OCI-LY7 (cell line): Measurements from ENCODE around the gene FAM111B. TPM values are rescaled to one million over a fixed set of nuclear protein-coding genes. Genes with fewer than 3 reads are reported as not detected.

ENCODE experiments used
- BruUV-seq: library from RNA; stranded (reverse); fragments of 400-500 nt; replicated peaks from 2 replicates; lab custom pipeline; 2021; lab: Mats Ljungman, UMichigan
- CTCF ChIA-PET: fragments of 300-600 bp; sonication (Branson Sonifier 250); formaldehyde crosslinking; loops from one replicate; lab custom pipeline; 2022; ENCODE audit warnings: antibody characterized with exemption; ENCODE audit not compliant: unreplicated experiment; lab: Charles Lee
- POLR2A ChIA-PET: fragments of 300-600 bp; sonication (Branson Sonifier 250); formaldehyde crosslinking; loops from one replicate; lab custom pipeline; 2022; ENCODE audit warnings: antibody characterized with exemption; lab: Charles Lee
- DNase-seq: peaks from one replicate; pipeline ENCODE4 v3.0.0-alpha.2; 2015; ENCODE audit warnings: low spot score
- H2AFZ ChIP-seq: fragments of 200-600 bp; sonication (generic), shearing (Covaris generic); 2 replicates; pipeline ENCODE4 v1.6.1; 2014; ENCODE audit warnings: mild to moderate bottlenecking, antibody characterized with exemption, low read length, moderate library complexity
- H3K27ac ChIP-seq: fragments of 200-600 bp; sonication (generic); 2 replicates; pipeline ENCODE4 v1.5.1; 2014; ENCODE audit warnings: mixed run types, low read depth, mild to moderate bottlenecking, moderate library complexity, low read length, inconsistent platforms; ENCODE audit not compliant: poor library complexity, severe bottlenecking
- H3K36me3 ChIP-seq: fragments of 200-600 bp; sonication (generic); 2 replicates; pipeline ENCODE4 v1.6.1; 2014; ENCODE audit warnings: mild to moderate bottlenecking, antibody characterized with exemption, low read length, moderate library complexity, mixed read lengths; ENCODE audit not compliant: insufficient read depth
- H3K4me1 ChIP-seq: fragments of 200-600 bp; sonication (generic); 2 replicates; pipeline ENCODE4 v1.5.1; 2014; ENCODE audit warnings: mild to moderate bottlenecking, low read length; ENCODE audit not compliant: insufficient read depth, poor library complexity, severe bottlenecking
- H3K4me2 ChIP-seq: fragments of 200-600 bp; sonication (generic); 2 replicates; pipeline ENCODE4 v1.6.1; 2014; ENCODE audit warnings: mild to moderate bottlenecking, low read length
- H3K4me3 ChIP-seq: fragments of 200-600 bp; sonication (generic); 2 replicates; pipeline ENCODE4 v1.5.1; 2014; ENCODE audit warnings: mild to moderate bottlenecking, low read depth, low read length; ENCODE audit not compliant: poor library complexity, severe bottlenecking
- H3K79me2 ChIP-seq: fragments of 200-600 bp; sonication (generic); 2 replicates; pipeline ENCODE4 v1.6.1; 2016; ENCODE audit warnings: low read depth, mild to moderate bottlenecking, low read length, moderate library complexity, mixed read lengths; ENCODE audit not compliant: insufficient read depth
- H3K9me2 ChIP-seq: fragments of 200-600 bp; sonication (generic); 2 replicates; pipeline ENCODE4 v1.6.1; 2016; ENCODE audit warnings: mild to moderate bottlenecking, low read length, mixed read lengths; ENCODE audit not compliant: insufficient read depth
- H3K9me3 ChIP-seq: fragments of 200-600 bp; sonication (generic); 2 replicates; pipeline ENCODE4 v1.6.1; 2014; ENCODE audit warnings: mild to moderate bottlenecking, mixed run types, low read length, mixed read lengths
- H4K20me1 ChIP-seq: fragments of 200-600 bp; sonication (generic); 2 replicates; pipeline ENCODE4 v1.6.1; 2014; ENCODE audit warnings: mild to moderate bottlenecking, antibody characterized with exemption, low read length, moderate library complexity, mixed read lengths; ENCODE audit not compliant: insufficient read depth
- EZH2phosphoT487 ChIP-seq: fragments of 200-600 bp; sonication (generic); IDR thresholded peaks from 2 replicates; pipeline ENCODE4 v1.6.1; 2018; ENCODE audit warnings: low read depth, borderline replicate concordance, mild to moderate bottlenecking, mixed run types, antibody characterized with exemption, low read length, moderate library complexity, mixed read lengths
- intact Hi-C: fragments of 100-400 bp; cut with micrococcal nuclease; formaldehyde crosslinking; loops from one replicate; pipeline ENCODE4 v1.10.0; 2022; ENCODE audit not compliant: unreplicated experiment
- total RNA-seq, 2 experiments: library from RNA; depleted of rRNA in 1 of 2; stranded (reverse); fragments of >200 nt in 1 of 2; shearing (Covaris generic) in 1 of 2; gene quantifications; 2 replicates each; pipeline ENCODE4 v1.2.3, GENCODE V29; 2014 to 2022
- TF ChIP-seq, protein P1 (sequence below): fragments of 200-600 bp; sonication (generic); conservative IDR thresholded peaks from 2 replicates; pipeline ENCODE4 v1.5.1; 2014; ENCODE audit warnings: mild to moderate bottlenecking, antibody characterized with exemption, low read length, moderate library complexity, mixed read lengths

The FAM111B gene
- total RNA-seq, 2 experiments from 2014 or later: 37.6 to 38.1 TPM

DNA sequence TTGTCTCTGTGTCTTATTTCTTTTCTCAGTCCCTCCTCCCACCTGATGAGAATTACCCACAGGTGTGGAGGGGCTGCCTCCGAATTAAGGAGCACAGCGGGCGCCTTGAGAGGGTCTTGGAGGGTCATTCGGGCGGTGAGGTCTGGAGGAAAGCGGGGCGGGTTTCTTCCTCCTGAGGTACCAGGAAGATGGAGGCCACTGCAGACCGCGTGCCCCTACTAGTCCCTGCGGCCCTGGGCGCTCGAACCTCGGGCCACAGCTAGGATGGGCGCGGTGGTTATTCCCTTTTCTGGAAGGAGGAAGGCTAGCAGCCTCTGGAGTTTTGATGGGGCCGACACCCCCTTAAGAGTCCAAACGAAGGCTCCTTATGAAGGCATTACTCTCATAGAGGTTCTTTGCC is 30.2 kb downstream of the FAM111B start:
- H3K9me2 ChIP-seq: no peaks in the 10 kb centered on the region
- peaks cover 7% of the 10 kb centered on the region for H3K4me1 ChIP-seq
- H3K27ac ChIP-seq: no peak overlapping the region
- H3K4me2 ChIP-seq: no peak overlapping the region
- no peak overlapping the region for H2AFZ ChIP-seq
- intact Hi-C loops: loop anchor here (2.0 to 10.0 kb wide), 4 partner anchors 34 to 485 kb away; no protein-coding TSS in a partner anchor
- H3K9me3 ChIP-seq: peaks cover 22% of the 10 kb centered on the region
- no peaks in the 10 kb centered on the region for H4K20me1 ChIP-seq
- peaks cover 32% of the 10 kb centered on the region for H3K36me3 ChIP-seq
- no peak for TF ChIP-seq EZH2phosphoT487
- TF ChIP-seq, protein P1, sequence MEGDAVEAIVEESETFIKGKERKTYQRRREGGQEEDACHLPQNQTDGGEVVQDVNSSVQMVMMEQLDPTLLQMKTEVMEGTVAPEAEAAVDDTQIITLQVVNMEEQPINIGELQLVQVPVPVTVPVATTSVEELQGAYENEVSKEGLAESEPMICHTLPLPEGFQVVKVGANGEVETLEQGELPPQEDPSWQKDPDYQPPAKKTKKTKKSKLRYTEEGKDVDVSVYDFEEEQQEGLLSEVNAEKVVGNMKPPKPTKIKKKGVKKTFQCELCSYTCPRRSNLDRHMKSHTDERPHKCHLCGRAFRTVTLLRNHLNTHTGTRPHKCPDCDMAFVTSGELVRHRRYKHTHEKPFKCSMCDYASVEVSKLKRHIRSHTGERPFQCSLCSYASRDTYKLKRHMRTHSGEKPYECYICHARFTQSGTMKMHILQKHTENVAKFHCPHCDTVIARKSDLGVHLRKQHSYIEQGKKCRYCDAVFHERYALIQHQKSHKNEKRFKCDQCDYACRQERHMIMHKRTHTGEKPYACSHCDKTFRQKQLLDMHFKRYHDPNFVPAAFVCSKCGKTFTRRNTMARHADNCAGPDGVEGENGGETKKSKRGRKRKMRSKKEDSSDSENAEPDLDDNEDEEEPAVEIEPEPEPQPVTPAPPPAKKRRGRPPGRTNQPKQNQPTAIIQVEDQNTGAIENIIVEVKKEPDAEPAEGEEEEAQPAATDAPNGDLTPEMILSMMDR: no peak
- peaks cover 6% of the 10 kb centered on the region; the same call in 1 of the 2 replicates for H3K79me2 ChIP-seq
- no TSS peak for BruUV-seq
- ChIA-PET CTCF (no interaction called here), POLR2A (no interaction called here)
- no peak overlapping the region for H3K4me3 ChIP-seq
- no peak for DNase-seq

DNA sequence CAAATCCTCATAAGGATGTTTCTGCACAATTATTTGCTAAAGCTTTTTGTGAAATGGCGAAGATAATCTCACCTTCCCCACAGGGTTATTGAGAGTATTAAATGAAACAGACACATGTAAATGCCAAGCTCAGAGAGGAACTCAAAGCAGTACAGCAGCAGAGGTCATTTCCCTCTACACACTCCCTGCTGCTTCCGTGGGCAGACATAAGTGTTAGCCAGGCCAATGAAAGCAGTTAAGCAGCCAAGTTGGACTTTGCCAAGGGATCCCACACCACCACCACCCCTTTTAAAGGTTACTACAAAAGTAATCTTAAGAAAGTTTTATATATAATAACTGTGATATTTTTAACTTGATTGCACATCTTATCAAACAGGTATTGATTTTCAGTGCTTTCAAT is 31.6 kb downstream of the FAM111B start:
- H3K4me3 ChIP-seq: no peak overlapping the region
- no peak for TF ChIP-seq EZH2phosphoT487
- TF ChIP-seq, protein P1: no peak
- ChIA-PET POLR2A (no interaction called here), CTCF (no interaction called here)
- intact Hi-C loops: loop anchor here (5.0 to 10.0 kb wide), 3 partner anchors 214 to 486 kb away; no protein-coding TSS in a partner anchor
- no peak overlapping the region for H3K27ac ChIP-seq
- H3K4me1 ChIP-seq: peaks cover 13% of the 10 kb centered on the region
- H4K20me1 ChIP-seq: no peaks in the 10 kb centered on the region
- no TSS peak for BruUV-seq
- H3K9me2 ChIP-seq: no peaks in the 10 kb centered on the region
- no peak overlapping the region for H2AFZ ChIP-seq
- H3K9me3 ChIP-seq: peaks cover 7% of the 10 kb centered on the region
- H3K79me2 ChIP-seq: peaks cover 6% of the 10 kb centered on the region; the same call in 1 of the 2 replicates
- no peak for DNase-seq
- H3K4me2 ChIP-seq: no peak overlapping the region
- H3K36me3 ChIP-seq: peaks cover 17% of the 10 kb centered on the region

DNA sequence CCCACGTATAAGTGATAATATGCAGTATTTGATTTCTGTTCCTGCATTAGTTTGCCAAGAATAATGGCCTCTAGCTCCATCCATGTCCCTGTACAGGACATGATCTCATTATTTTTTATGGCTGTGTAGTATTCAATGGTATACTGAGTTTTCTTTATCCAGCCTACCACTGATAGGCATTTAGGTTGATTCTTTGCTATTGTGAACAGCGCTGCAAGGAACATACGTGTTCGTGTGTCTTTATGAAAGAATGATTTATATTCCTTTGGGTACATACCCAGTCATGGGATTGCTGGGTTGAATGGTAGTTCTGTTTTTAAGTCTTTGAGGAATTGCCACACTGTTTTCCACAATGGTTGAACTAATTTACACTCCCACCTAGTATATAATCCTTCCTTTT is 34.2 kb downstream of the FAM111B start:
- no TSS peak for BruUV-seq
- intact Hi-C loops: loop anchor here (10.0 kb wide), 1 partner anchor 674 kb away; the partner anchor contains the start of gene MRPL16
- H3K27ac ChIP-seq: no peak overlapping the region

More for the DNA sequence above, 34.2 kb downstream of the FAM111B start:
- Histone ChIP-seq H3K4me2 (peak overlapping the region; percentile 95), H3K4me3 (peak overlapping the region; percentile 90), H3K79me2 (peaks cover 19% of the 10 kb centered on the region), H3K9me3 (no peaks in the 10 kb centered on the region), H3K36me3 (peaks cover 2% of the 10 kb centered on the region), H4K20me1 (no peaks in the 10 kb centered on the region), H3K9me2 (no peaks in the 10 kb centered on the region), H3K4me1 (peaks cover 24% of the 10 kb centered on the region), H2AFZ (no peak overlapping the region)
- ChIA-PET POLR2A (interaction anchor here (0.7 to 1.3 kb wide), 3 partner anchors 11 to 45 kb away, joined by 3 to 8 read pairs (median 4); no protein-coding TSS in a partner anchor), CTCF (interaction anchor here (1.8 kb wide), 1 partner anchor 17 kb away, joined by 7 read pairs; no protein-coding TSS in a partner anchor)
- TF ChIP-seq, protein P1: no peak
- TF ChIP-seq EZH2phosphoT487: no peak
- no peak for DNase-seq
